Esophagus muscularis mucosa (tissue), 3 donors: Measurements from ENCODE around the gene CCNY.

Experiments
- CTCF ChIP-seq, 3 experiments: fragments of 200-600 bp in 2 of 3; fragments of 450-650 bp in 1 of 3; sonication (generic) in 2 of 3; IDR thresholded peaks; one replicate each; pipeline ENCODE4 v1.5.1; 2017 to 2019; ENCODE audit warnings: antibody characterized with exemption in 3 of 3, mild to moderate bottlenecking in 2 of 3, moderate library complexity in 1 of 3
- POLR2A ChIP-seq: fragments of 450-650 bp; IDR thresholded peaks from one replicate; pipeline ENCODE4 v1.6.1; 2017; ENCODE audit warnings: antibody characterized with exemption, moderate library complexity, mild to moderate bottlenecking, low read depth

DNA sequence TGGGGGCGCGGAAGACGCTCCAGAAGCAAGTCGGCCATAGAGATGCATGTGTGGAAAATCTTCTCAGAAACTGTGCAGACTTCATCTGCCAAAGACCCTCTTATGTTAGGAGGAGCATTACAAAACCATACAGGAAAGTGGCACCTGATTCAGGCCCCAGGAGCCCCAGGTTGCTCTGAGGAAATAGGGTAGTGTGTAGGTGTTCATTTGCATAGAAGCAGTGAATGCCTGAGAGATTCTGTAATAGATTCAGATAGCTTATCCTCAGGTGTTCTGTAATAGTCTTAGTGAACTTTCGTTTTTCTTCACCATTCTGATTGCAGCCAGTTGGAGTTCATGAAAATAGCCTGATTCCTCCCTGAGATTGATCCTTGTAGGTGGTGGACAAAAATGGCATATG is 162.4 kb downstream of the CCNY start:
- no peak for TF ChIP-seq POLR2A
- TF ChIP-seq CTCF (IDR thresholded peaks at IDR 0.05), result no peak
